Nasal cavity respiratory epithelium epithelial cell of viscerocranial mucosa (primary cell): ENCODE results near the gene VTI1A. TPM values are rescaled to one million over a fixed set of nuclear protein-coding genes. Genes with fewer than 3 reads are reported as not detected.

Experiments
- total RNA-seq: library from RNA; depleted of rRNA; stranded (reverse); fragments of >200 nt; gene quantifications from 2 replicates; pipeline ENCODE4 v1.2.3, GENCODE V29; 2014

Gene VTI1A
- 30.8 and 38.9 TPM in 2 replicates for total RNA-seq

DNA sequence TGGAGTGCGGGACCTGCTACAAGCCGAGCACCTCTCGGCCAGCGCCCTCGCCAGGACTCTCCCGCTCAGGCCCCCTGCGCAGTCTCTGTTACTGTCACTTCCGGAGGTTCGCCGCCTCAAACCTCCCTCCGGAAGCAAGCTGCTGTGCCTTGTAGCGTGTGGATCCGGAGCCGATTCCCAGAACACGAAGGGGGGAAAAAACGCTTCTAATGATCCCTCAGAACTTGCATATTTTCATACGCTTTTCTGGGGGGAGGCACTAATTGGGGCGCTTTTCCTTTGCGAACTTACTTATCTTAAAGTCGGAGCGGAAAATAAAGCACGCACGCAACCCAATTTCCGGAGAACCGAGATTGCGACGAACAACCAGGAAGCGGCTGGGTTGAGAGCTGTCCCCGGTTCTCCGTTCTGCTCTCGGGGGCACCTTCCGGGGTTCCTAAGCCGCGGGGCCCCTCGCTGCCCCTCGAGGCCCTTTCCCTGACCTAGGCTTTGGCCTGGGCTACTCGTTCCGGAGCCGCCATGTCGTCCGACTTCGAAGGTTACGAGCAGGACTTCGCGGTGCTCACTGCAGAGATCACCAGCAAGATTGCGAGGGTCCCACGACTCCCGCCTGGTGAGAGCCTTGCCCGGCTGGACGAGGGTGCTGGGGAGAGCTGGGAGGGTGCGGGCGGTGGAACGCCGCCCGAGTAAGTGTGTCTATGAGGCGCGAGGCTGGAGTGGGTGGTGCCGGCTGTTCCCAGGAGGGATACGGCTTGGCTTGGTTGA is at the start of gene VTI1A, which contains the start of gene ZDHHC6:
VTI1A (plus strand) TSS at position 361 of the 765 bp plus-strand sequence; CDS start at position 520, 159 bp downstream.
ZDHHC6 (minus strand) TSS at position 60 of the 765 bp plus-strand sequence. CDS start 1,478 bp downstream, outside the sequence.

Other genes with a start within 250 kb of the VTI1A start
- not detected in 2 replicates for gene TECTB, start 163.8 kb upstream of the VTI1A start, total RNA-seq
- gene ACSL5, start 73.1 kb upstream of the VTI1A start, total RNA-seq = 2.0 TPM in 1 of 2 replicates, not detected in the other
- 21.9 and 32.7 TPM in 2 replicates for gene ZDHHC6, start 301 bp upstream of the VTI1A start, total RNA-seq